ENCODE results near the gene ACOT11.

DNA sequence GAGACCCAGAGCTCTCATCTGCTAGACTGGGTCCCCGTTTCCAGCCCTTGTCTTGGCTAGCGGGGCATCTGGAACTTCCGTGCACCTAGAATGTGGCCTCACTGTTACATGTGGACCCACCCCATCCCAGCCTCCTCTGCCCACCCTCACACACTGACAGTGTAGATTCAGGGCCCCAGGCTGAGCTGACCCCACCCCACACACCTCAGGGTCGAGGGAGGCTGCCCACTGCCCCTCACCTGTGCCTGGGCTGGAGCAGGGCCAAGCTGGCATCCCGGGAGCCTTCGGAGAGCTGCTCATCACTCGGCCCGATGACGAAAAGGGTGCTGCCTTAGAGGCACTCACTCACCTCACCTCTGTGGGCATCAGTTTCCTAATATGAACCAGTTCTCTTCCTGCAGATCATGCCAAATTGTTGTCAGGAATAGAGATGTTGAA lies 11.1 kb downstream of the ACOT11 start:
- TF ChIP-seq POLR2A (IDR thresholded peaks at IDR 0.05; ENCODE audit: low read length): no peak
- TF ChIP-seq GATA1 (IDR thresholded peaks at IDR 0.05; ENCODE audit: low read depth, low read length): no peak
